ENCODE results near the gene NTF4.

DNA sequence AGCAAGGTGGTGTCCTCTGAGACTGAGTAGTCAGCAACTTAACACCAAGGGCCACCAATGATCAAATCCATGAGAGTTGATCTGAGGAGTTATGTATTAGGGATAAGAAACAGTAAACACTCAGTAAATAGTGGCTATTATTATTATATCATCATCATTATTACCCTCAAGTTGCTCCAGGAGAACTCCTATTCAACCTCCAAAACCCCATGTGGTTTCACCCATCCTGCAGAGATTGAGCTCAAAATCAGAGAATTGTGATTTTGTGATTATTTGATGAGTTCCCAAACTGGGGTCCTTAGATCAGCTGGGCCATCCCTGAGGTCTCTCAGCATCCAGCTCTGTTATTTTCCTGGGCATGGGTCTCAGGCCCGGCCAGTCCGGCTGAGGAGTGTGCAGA, 3.6 kb downstream of the NTF4 start:
- TF ChIP-seq CTCF (IDR thresholded peaks at IDR 0.05) (no peak), EZH2 (IDR thresholded peaks at IDR 0.05; ENCODE audit: borderline replicate concordance, insufficient read depth, low read depth, low read length, poor library complexity, severe bottlenecking) (no peak)

All from B cell (primary cell).